ENCODE results near the gene PCDH9. TPM values are rescaled to one million over a fixed set of nuclear protein-coding genes. Genes with fewer than 3 reads are reported as not detected.

The PCDH9 gene
- total and polyA plus RNA-seq, 2 of the 4 experiments (the other 2 are of a cell fraction) = 2.2 to 10.2 TPM

DNA sequence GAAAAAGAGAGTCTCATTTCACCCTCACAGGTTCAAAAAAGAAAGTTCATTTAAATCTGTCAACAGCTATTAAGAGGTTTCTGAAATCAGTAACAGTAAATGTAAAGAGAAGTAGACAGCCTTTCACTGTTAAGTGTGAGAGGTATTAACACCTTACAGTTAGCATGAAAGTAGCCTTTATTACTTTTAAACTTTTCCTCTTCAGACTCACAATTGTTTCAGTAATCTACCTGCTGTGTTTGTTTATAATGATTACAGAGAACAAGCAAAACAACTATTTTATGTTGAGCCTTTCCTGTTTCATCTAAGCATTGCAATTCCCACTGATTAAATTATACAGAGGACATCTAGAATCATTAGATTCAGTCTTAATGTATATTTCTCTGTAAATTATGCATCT, 159.8 kb downstream of the PCDH9 start:
- Histone ChIP-seq H3K14ac (replicated peaks; ENCODE audit: low read depth, low read length) (no peak overlapping the region), H4K5ac (ENCODE audit: low read depth, low read length) (no peak overlapping the region), H2BK120ac (ENCODE audit: low read depth, low read length) (no peak overlapping the region), H3K9ac (ENCODE audit: low read depth, low read length) (no peak overlapping the region), H4K8ac (ENCODE audit: low read depth in 2 of 2, low read length in 2 of 2) (no peak overlapping the region), H3K4me3 (ENCODE audit: insufficient read depth, low read depth, low read length) (no peak overlapping the region), H3K9me1 (ENCODE audit: insufficient read depth, low read length) (no peaks in the 10 kb centered on the region), H3K36me3 (ENCODE audit: control insufficient read depth, insufficient read depth, low read length) (no peaks in the 10 kb centered on the region), H3K9me3 (ENCODE audit: control insufficient read depth, insufficient read depth, low read length) (no peaks in the 10 kb centered on the region), H3K4me1 (ENCODE audit: control insufficient read depth, insufficient read depth, low read length) (no peaks in the 10 kb centered on the region), H3K18ac (ENCODE audit: low read depth, low read length) (no peak overlapping the region), H2BK5ac (ENCODE audit: low read depth, low read length, poor library complexity, severe bottlenecking) (no peak overlapping the region), H2AFZ (replicated peaks; ENCODE audit: low read length, poor library complexity) (no peak overlapping the region), H2AK5ac (ENCODE audit: low read depth, low read length) (no peak overlapping the region), H4K20me1 (ENCODE audit: insufficient read depth, low read length) (no peaks in the 10 kb centered on the region), H2BK15ac (ENCODE audit: low read depth, low read length) (no peak overlapping the region), H3K79me1 (ENCODE audit: low read depth in 1 of 2, low read length in 2 of 2) (no peaks in the 10 kb centered on the region), H3K4me2 (ENCODE audit: low read depth, low read length) (no peak overlapping the region), H3K23ac (ENCODE audit: low read depth, low read length) (no peak overlapping the region), H3K27me3 (ENCODE audit: control insufficient read depth, insufficient read depth, low read length) (no peaks in the 10 kb centered on the region), H3K27ac (ENCODE audit: insufficient read depth, low read length) (no peak overlapping the region), H2AK9ac (replicated peaks; ENCODE audit: low read depth, low read length, poor library complexity) (no peak overlapping the region), H4K91ac (ENCODE audit: insufficient read depth, low read depth, low read length) (no peak overlapping the region), H3K56ac (ENCODE audit: extremely low read depth, insufficient read depth, low read length) (no peak overlapping the region), H2BK20ac (ENCODE audit: low read depth, low read length) (no peak overlapping the region), H3K4ac (ENCODE audit: low read depth, low read length) (no peak overlapping the region)
- POLR2A ChIA-PET (ENCODE audit: unreplicated experiment) = interaction anchor here (0.6 kb wide), 1 partner anchor 1427 kb away, joined by 3 read pairs; no protein-coding TSS in a partner anchor
- CTCF ChIA-PET = no interaction called here
- ATAC-seq (ENCODE audit: low read depth) (no peak), DNase-seq (no peak)
- in situ Hi-C loops (cut with MboI; ENCODE audit: low sequenced_read_pairs) = no loop called here
- no peak for TF ChIP-seq RFX5 (IDR thresholded peaks at IDR 0.05; ENCODE audit: low read depth, low read length)
- TF ChIP-seq, protein P1, sequence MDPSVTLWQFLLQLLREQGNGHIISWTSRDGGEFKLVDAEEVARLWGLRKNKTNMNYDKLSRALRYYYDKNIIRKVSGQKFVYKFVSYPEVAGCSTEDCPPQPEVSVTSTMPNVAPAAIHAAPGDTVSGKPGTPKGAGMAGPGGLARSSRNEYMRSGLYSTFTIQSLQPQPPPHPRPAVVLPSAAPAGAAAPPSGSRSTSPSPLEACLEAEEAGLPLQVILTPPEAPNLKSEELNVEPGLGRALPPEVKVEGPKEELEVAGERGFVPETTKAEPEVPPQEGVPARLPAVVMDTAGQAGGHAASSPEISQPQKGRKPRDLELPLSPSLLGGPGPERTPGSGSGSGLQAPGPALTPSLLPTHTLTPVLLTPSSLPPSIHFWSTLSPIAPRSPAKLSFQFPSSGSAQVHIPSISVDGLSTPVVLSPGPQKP (IDR thresholded peaks at IDR 0.05; ENCODE audit: borderline replicate concordance, low read depth, low read length) = no peak
- no peak for TF ChIP-seq MAFK (IDR thresholded peaks at IDR 0.05; ENCODE audit: low read depth, low read length)
- no peak for TF ChIP-seq POLR2A (IDR thresholded peaks at IDR 0.05; ENCODE audit: low read depth, low read length)
- TF ChIP-seq MXI1 (IDR thresholded peaks at IDR 0.05; ENCODE audit: borderline replicate concordance, low read depth, low read length) = no peak
- no peak for TF ChIP-seq RCOR1 (IDR thresholded peaks at IDR 0.05; ENCODE audit: insufficient replicate concordance, low read length)
- TF ChIP-seq, protein P2, sequence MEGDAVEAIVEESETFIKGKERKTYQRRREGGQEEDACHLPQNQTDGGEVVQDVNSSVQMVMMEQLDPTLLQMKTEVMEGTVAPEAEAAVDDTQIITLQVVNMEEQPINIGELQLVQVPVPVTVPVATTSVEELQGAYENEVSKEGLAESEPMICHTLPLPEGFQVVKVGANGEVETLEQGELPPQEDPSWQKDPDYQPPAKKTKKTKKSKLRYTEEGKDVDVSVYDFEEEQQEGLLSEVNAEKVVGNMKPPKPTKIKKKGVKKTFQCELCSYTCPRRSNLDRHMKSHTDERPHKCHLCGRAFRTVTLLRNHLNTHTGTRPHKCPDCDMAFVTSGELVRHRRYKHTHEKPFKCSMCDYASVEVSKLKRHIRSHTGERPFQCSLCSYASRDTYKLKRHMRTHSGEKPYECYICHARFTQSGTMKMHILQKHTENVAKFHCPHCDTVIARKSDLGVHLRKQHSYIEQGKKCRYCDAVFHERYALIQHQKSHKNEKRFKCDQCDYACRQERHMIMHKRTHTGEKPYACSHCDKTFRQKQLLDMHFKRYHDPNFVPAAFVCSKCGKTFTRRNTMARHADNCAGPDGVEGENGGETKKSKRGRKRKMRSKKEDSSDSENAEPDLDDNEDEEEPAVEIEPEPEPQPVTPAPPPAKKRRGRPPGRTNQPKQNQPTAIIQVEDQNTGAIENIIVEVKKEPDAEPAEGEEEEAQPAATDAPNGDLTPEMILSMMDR (conservative IDR thresholded peaks at IDR 0.05; ENCODE audit: low read depth, low read length) = no peak
- TF ChIP-seq CEBPB (IDR thresholded peaks at IDR 0.05; ENCODE audit: low read depth, low read length) = no peak
- no peak for TF ChIP-seq RAD21 (IDR thresholded peaks at IDR 0.05; ENCODE audit: low read length)
- TF ChIP-seq BHLHE40 (IDR thresholded peaks at IDR 0.05; ENCODE audit: low read depth, low read length) = no peak
- no peak for TF ChIP-seq FOS (IDR thresholded peaks at IDR 0.05; ENCODE audit: low read depth, low read length)
- no peak for TF ChIP-seq MAZ (IDR thresholded peaks at IDR 0.05; ENCODE audit: borderline replicate concordance, low read depth, low read length)
- dilution Hi-C loops (cut with HindIII; ENCODE audit: low sequenced_read_pairs, unreplicated experiment) = no loop called here
- intact Hi-C loops (cut with micrococcal nuclease) = no loop called here
- no TSS peak for BruUV-seq (replicated peaks)

Data from IMR-90 (cell line).